Measurements from ENCODE around the gene FCHO1.

GRCh38 chr19:17778968-17779929, 28.0 kb downstream of the FCHO1 start:
- TF ChIP-seq CTCF (IDR thresholded peaks at IDR 0.05) (no peak), POLR2A (IDR thresholded peaks at IDR 0.05) (no peak), EP300 (IDR thresholded peaks at IDR 0.05) (no peak)

Measured in ovary (tissue), 3 donors.